Prostate gland (tissue), 2 donors: Measurements from ENCODE around the gene PRDM16. TPM values are rescaled to one million over a fixed set of nuclear protein-coding genes. Genes with fewer than 3 reads are reported as not detected.

Source experiments
- DNase-seq: peaks from one replicate; pipeline ENCODE4 v3.0.0-alpha.2; 2019; ENCODE audit warnings: low spot score
- H3K27ac ChIP-seq, 2 donors: fragments of 200-600 bp; sonication (generic); 2 replicates each; pipeline ENCODE4 v1.5.1; 2017 to 2019
- H3K27me3 ChIP-seq: fragments of 200-600 bp; sonication (generic); replicated peaks from 2 replicates; pipeline ENCODE4 v1.5.1; 2019; ENCODE audit not compliant: insufficient read depth
- H3K36me3 ChIP-seq, 2 donors: fragments of 200-600 bp; sonication (generic); 1 replicate in 1 of 2; 2 replicates in 1 of 2; pipeline versions ENCODE4 v1.5.1 to v1.8.1; 2017 to 2019
- H3K4me1 ChIP-seq: fragments of 200-600 bp; sonication (generic); replicated peaks from 2 replicates; pipeline ENCODE4 v1.5.1; 2019
- H3K4me3 ChIP-seq, 2 donors: fragments of 200-600 bp; sonication (generic); 2 replicates each; pipeline ENCODE4 v1.5.1; 2017 to 2019
- H3K9me3 ChIP-seq: fragments of 200-600 bp; sonication (generic); 2 replicates; pipeline ENCODE4 v1.5.1; 2017
- CTCF ChIP-seq, 4 experiments: fragments of 200-600 bp in 2 of 4; fragments of 450-650 bp in 2 of 4; sonication (generic) in 2 of 4; IDR thresholded peaks; 1 replicate in 3 of 4; 2 replicates in 1 of 4; pipeline ENCODE4 v1.5.1; 2016 to 2019; ENCODE audit warnings: antibody characterized with exemption in 4 of 4, mild to moderate bottlenecking in 2 of 4, moderate library complexity in 2 of 4
- POLR2A ChIP-seq: fragments of 450-650 bp; IDR thresholded peaks from one replicate; pipeline ENCODE4 v1.6.1; 2016; ENCODE audit warnings: antibody characterized with exemption, mild to moderate bottlenecking
- POLR2AphosphoS5 ChIP-seq: sonication (generic); formaldehyde crosslinking; IDR thresholded peaks from one replicate; pipeline ENCODE4 v1.6.1; 2017; ENCODE audit warnings: antibody characterized with exemption
- WGBS: methylation state at CpG from one replicate; pipeline ENCODE4 v1.1.5; 2018; 5-methylcytosine and 5-hydroxymethylcytosine counted together
- intact Hi-C: fragments of 100-400 bp; cut with DNase I; formaldehyde crosslinking; loops from one replicate; pipeline ENCODE4 v1.14.2; 2022
- total RNA-seq, 2 donors: library from RNA; depleted of rRNA; stranded (reverse); fragments of >200 nt; gene quantifications; one replicate each; pipeline ENCODE4 v1.1.0, GENCODE V29; 2016

Gene PRDM16
- total RNA-seq, 2 donors from 2014 or later = 0.23 to 6.5 TPM

- DNase-seq = no peak
Measured at GRCh38 chr1:3133686-3134085, 64.7 kb downstream of the PRDM16 start.

GRCh38 chr1:3134381-3135072 lies 65.5 kb downstream of the PRDM16 start:
- no peak for TF ChIP-seq POLR2A
- no peak for TF ChIP-seq POLR2AphosphoS5
- no peak for TF ChIP-seq CTCF (IDR thresholded peaks at IDR 0.05)
- Histone ChIP-seq H3K4me1 (no peaks in the 10 kb centered on the region), H3K9me3 (no peaks in the 10 kb centered on the region), H3K36me3 (no peaks in the 10 kb centered on the region), H3K4me3 (no peak overlapping the region), H3K27ac (no peak overlapping the region), H3K27me3 (peaks cover 6% of the 10 kb centered on the region)
- intact Hi-C loops = no loop called here
- no peak for DNase-seq
- 88% methylated on average over 36 of the region's 36 CpGs for WGBS

More at GRCh38 chr1:3133686-3134085, 64.7 kb downstream of the PRDM16 start:
- Histone ChIP-seq H3K4me1 (no peaks in the 10 kb centered on the region), H3K27ac (no peak overlapping the region), H3K4me3 (no peak overlapping the region), H3K27me3 (peaks cover 1% of the 10 kb centered on the region), H3K36me3 (no peaks in the 10 kb centered on the region), H3K9me3 (no peaks in the 10 kb centered on the region)
- no peak for TF ChIP-seq CTCF (IDR thresholded peaks at IDR 0.05)
- no peak for TF ChIP-seq POLR2A
- TF ChIP-seq POLR2AphosphoS5 = no peak
- intact Hi-C loops = no loop called here
- 66% methylated on average over 12 of the region's 12 CpGs for WGBS

- Histone ChIP-seq H3K9me3 (no peaks in the 10 kb centered on the region), H3K27me3 (peaks cover 6% of the 10 kb centered on the region), H3K36me3 (no peaks in the 10 kb centered on the region), H3K4me1 (no peaks in the 10 kb centered on the region), H3K4me3 (no peak overlapping the region), H3K27ac (no peak overlapping the region)
- intact Hi-C loops = no loop called here
- no peak for TF ChIP-seq POLR2AphosphoS5
- no peak for TF ChIP-seq POLR2A
- TF ChIP-seq CTCF (IDR thresholded peaks at IDR 0.05) = no peak
- DNase-seq = no peak
- 51% methylated on average over 29 of the region's 29 CpGs for WGBS
Measured at GRCh38 chr1:3135073-3135702, 66.2 kb downstream of the PRDM16 start.

- H3K4me3 ChIP-seq = no peak overlapping the region
- intact Hi-C loops = no loop called here
- no peak overlapping the region for H3K27ac ChIP-seq
- no peaks in the 10 kb centered on the region for H3K9me3 ChIP-seq
- no peaks in the 10 kb centered on the region for H3K36me3 ChIP-seq
- WGBS = 89% methylated on average over 21 of the region's 35 CpGs
- peaks cover 6% of the 10 kb centered on the region for H3K27me3 ChIP-seq
- H3K4me1 ChIP-seq = no peaks in the 10 kb centered on the region
- DNase-seq = no peak
- TF ChIP-seq POLR2AphosphoS5 = no peak
- no peak for TF ChIP-seq CTCF (IDR thresholded peaks at IDR 0.05)
- no peak for TF ChIP-seq POLR2A
Measured at GRCh38 chr1:3135744-3136455, 66.9 kb downstream of the PRDM16 start.
